Astrocyte of the spinal cord (primary cell): ENCODE measurements around the gene GDF9.

Experiments used
- DNase-seq: peaks from one replicate; pipeline ENCODE4 v3.0.0; 2011; ENCODE audit warnings: low read depth, low spot score
- H3K4me3 ChIP-seq: 2 replicates; pipeline ENCODE4 v1.5.1; 2011; ENCODE audit warnings: low read depth, mild to moderate bottlenecking, low read length, moderate library complexity
- CTCF ChIP-seq: IDR thresholded peaks from 2 replicates; pipeline ENCODE4 v1.5.1; 2012; ENCODE audit warnings: low read depth, mild to moderate bottlenecking, low read length, inconsistent platforms
- in situ Hi-C: cut with HindIII; loops from 2 replicates; pipeline ENCODE4 v1.10.0; 2017; ENCODE audit warnings: low sequenced_read_pairs

The GDF9 gene

GRCh38 chr5:132853790-132854189 is 12.5 kb downstream of the GDF9 start:
- TF ChIP-seq CTCF: no peak
- no peak for DNase-seq
- H3K4me3 ChIP-seq: no peak overlapping the region
- in situ Hi-C loops: no loop called here

GRCh38 chr5:132853323-132853722 is 12.9 kb downstream of the GDF9 start:
- H3K4me3 ChIP-seq: no peak overlapping the region
- no peak for DNase-seq
- in situ Hi-C loops: no loop called here
- no peak for TF ChIP-seq CTCF

- no peak overlapping the region for H3K4me3 ChIP-seq
- in situ Hi-C loops: no loop called here
- TF ChIP-seq CTCF: no peak
- DNase-seq: no peak
Observed at GRCh38 chr5:132850066-132850465, 16.2 kb downstream of the GDF9 start.

- no peak for TF ChIP-seq CTCF
- DNase-seq: no peak
- in situ Hi-C loops: no loop called here
- no peak overlapping the region for H3K4me3 ChIP-seq
Observed at GRCh38 chr5:132849347-132849746, 16.9 kb downstream of the GDF9 start.

- in situ Hi-C loops: no loop called here
Observed at GRCh38 chr5:132848270-132848669, 18.0 kb downstream of the GDF9 start.

GRCh38 chr5:132841305-132841704 is 25.0 kb downstream of the GDF9 start:
- TF ChIP-seq CTCF: no peak
- in situ Hi-C loops: no loop called here
- DNase-seq: no peak
- H3K4me3 ChIP-seq: no peak overlapping the region

More at GRCh38 chr5:132848270-132848669, 18.0 kb downstream of the GDF9 start:
- no peak for DNase-seq
- no peak overlapping the region for H3K4me3 ChIP-seq
- no peak for TF ChIP-seq CTCF

- no peak overlapping the region for H3K4me3 ChIP-seq
- no peak for TF ChIP-seq CTCF
- in situ Hi-C loops: no loop called here
Observed at GRCh38 chr5:132840896-132841295, 25.4 kb downstream of the GDF9 start.

More at GRCh38 chr5:132840896-132841295, 25.4 kb downstream of the GDF9 start:
- DNase-seq: no peak
